Measurements from ENCODE around the gene SLC39A1.

The SLC39A1 gene

GRCh38 chr1:153938996-153939395 lies 24.3 kb downstream of the SLC39A1 start:
- H3K4me1 ChIP-seq (ENCODE audit: control insufficient read depth, insufficient read depth, low read length, poor library complexity, severe bottlenecking), result no peaks in the 10 kb centered on the region
- peaks cover 84% of the 10 kb centered on the region for H3K36me3 ChIP-seq (ENCODE audit: control insufficient read depth, insufficient read depth, low read length)
- no peaks in the 10 kb centered on the region for H3K9me3 ChIP-seq (ENCODE audit: control insufficient read depth, low read length)
- WGBS, 2 experiments (ENCODE audit: insufficient coverage in 2 of 2), result 100% methylated on average over 3 of the region's 3 CpGs; no CpG with 5 or more reads in 1 of the 2 experiments
- H3K4me3 ChIP-seq (ENCODE audit: extremely low read depth, insufficient read depth, low read length, poor library complexity, severe bottlenecking), result no peak overlapping the region
- no peak overlapping the region for H3K27ac ChIP-seq (ENCODE audit: low read depth, low read length, severe bottlenecking)

- H3K4me1 ChIP-seq (ENCODE audit: control insufficient read depth, insufficient read depth, low read length, poor library complexity, severe bottlenecking), result no peaks in the 10 kb centered on the region
- H3K36me3 ChIP-seq (ENCODE audit: control insufficient read depth, insufficient read depth, low read length), result peaks cover 85% of the 10 kb centered on the region
- 98% methylated on average over 10 of the region's 10 CpGs for WGBS, 2 experiments (ENCODE audit: insufficient coverage in 2 of 2)
- H3K4me3 ChIP-seq (ENCODE audit: extremely low read depth, insufficient read depth, low read length, poor library complexity, severe bottlenecking), result no peak overlapping the region
- H3K27ac ChIP-seq (ENCODE audit: low read depth, low read length, severe bottlenecking), result no peak overlapping the region
- no peaks in the 10 kb centered on the region for H3K9me3 ChIP-seq (ENCODE audit: control insufficient read depth, low read length)
Measured at GRCh38 chr1:153937331-153937730, 26.0 kb downstream of the SLC39A1 start.

GRCh38 chr1:153936011-153936802 lies 27.1 kb downstream of the SLC39A1 start:
- Histone ChIP-seq H3K27ac (ENCODE audit: low read depth, low read length, severe bottlenecking) (no peak overlapping the region), H3K4me3 (ENCODE audit: extremely low read depth, insufficient read depth, low read length, poor library complexity, severe bottlenecking) (no peak overlapping the region), H3K36me3 (ENCODE audit: control insufficient read depth, insufficient read depth, low read length) (peaks cover 76% of the 10 kb centered on the region), H3K4me1 (ENCODE audit: control insufficient read depth, insufficient read depth, low read length, poor library complexity, severe bottlenecking) (no peaks in the 10 kb centered on the region), H3K9me3 (ENCODE audit: control insufficient read depth, low read length) (no peaks in the 10 kb centered on the region)
- WGBS, 2 experiments (ENCODE audit: insufficient coverage in 2 of 2), result 93 to 98% methylated on average over 12 of the region's 12 CpGs

- no peak overlapping the region for H3K4me3 ChIP-seq (ENCODE audit: extremely low read depth, insufficient read depth, low read length, poor library complexity, severe bottlenecking)
- H3K36me3 ChIP-seq (ENCODE audit: control insufficient read depth, insufficient read depth, low read length), result peaks cover 64% of the 10 kb centered on the region
- H3K27ac ChIP-seq (ENCODE audit: low read depth, low read length, severe bottlenecking), result no peak overlapping the region
- H3K9me3 ChIP-seq (ENCODE audit: control insufficient read depth, low read length), result no peaks in the 10 kb centered on the region
- H3K4me1 ChIP-seq (ENCODE audit: control insufficient read depth, insufficient read depth, low read length, poor library complexity, severe bottlenecking), result no peaks in the 10 kb centered on the region
- 94 to 96% methylated on average over 7 to 8 of the region's 9 CpGs for WGBS, 2 experiments (ENCODE audit: insufficient coverage in 2 of 2)
Measured at GRCh38 chr1:153934746-153935145, 28.6 kb downstream of the SLC39A1 start.

- peaks cover 57% of the 10 kb centered on the region for H3K36me3 ChIP-seq (ENCODE audit: control insufficient read depth, insufficient read depth, low read length)
- H3K4me1 ChIP-seq (ENCODE audit: control insufficient read depth, insufficient read depth, low read length, poor library complexity, severe bottlenecking), result peaks cover 2% of the 10 kb centered on the region
- WGBS, 2 experiments (ENCODE audit: insufficient coverage in 2 of 2), result 95% methylated on average over 8 to 10 of the region's 11 CpGs
- no peaks in the 10 kb centered on the region for H3K9me3 ChIP-seq (ENCODE audit: control insufficient read depth, low read length)
- no peak overlapping the region for H3K4me3 ChIP-seq (ENCODE audit: extremely low read depth, insufficient read depth, low read length, poor library complexity, severe bottlenecking)
- H3K27ac ChIP-seq (ENCODE audit: low read depth, low read length, severe bottlenecking), result no peak overlapping the region
Measured at GRCh38 chr1:153933955-153934354, 29.4 kb downstream of the SLC39A1 start.

GRCh38 chr1:153933430-153933829 lies 29.9 kb downstream of the SLC39A1 start:
- no peak overlapping the region for H3K4me3 ChIP-seq (ENCODE audit: extremely low read depth, insufficient read depth, low read length, poor library complexity, severe bottlenecking)
- no peaks in the 10 kb centered on the region for H3K9me3 ChIP-seq (ENCODE audit: control insufficient read depth, low read length)
- peaks cover 55% of the 10 kb centered on the region for H3K36me3 ChIP-seq (ENCODE audit: control insufficient read depth, insufficient read depth, low read length)
- WGBS, 2 experiments (ENCODE audit: insufficient coverage in 2 of 2), result 93 to 94% methylated on average over 5 to 8 of the region's 14 CpGs
- peaks cover 7% of the 10 kb centered on the region for H3K4me1 ChIP-seq (ENCODE audit: control insufficient read depth, insufficient read depth, low read length, poor library complexity, severe bottlenecking)
- H3K27ac ChIP-seq (ENCODE audit: low read depth, low read length, severe bottlenecking), result no peak overlapping the region

- Histone ChIP-seq H3K9me3 (ENCODE audit: control insufficient read depth, low read length) (no peaks in the 10 kb centered on the region), H3K36me3 (ENCODE audit: control insufficient read depth, insufficient read depth, low read length) (peaks cover 51% of the 10 kb centered on the region), H3K27ac (ENCODE audit: low read depth, low read length, severe bottlenecking) (no peak overlapping the region), H3K4me3 (ENCODE audit: extremely low read depth, insufficient read depth, low read length, poor library complexity, severe bottlenecking) (no peak overlapping the region), H3K4me1 (ENCODE audit: control insufficient read depth, insufficient read depth, low read length, poor library complexity, severe bottlenecking) (peaks cover 7% of the 10 kb centered on the region)
- WGBS, 2 experiments (ENCODE audit: insufficient coverage in 2 of 2), result 97 to 99% methylated on average over 10 to 13 of the region's 18 CpGs
Measured at GRCh38 chr1:153932156-153933131, 30.9 kb downstream of the SLC39A1 start.

- Histone ChIP-seq H3K9me3 (ENCODE audit: control insufficient read depth, low read length) (no peaks in the 10 kb centered on the region), H3K4me1 (ENCODE audit: control insufficient read depth, insufficient read depth, low read length, poor library complexity, severe bottlenecking) (peaks cover 7% of the 10 kb centered on the region), H3K36me3 (ENCODE audit: control insufficient read depth, insufficient read depth, low read length) (peaks cover 31% of the 10 kb centered on the region), H3K27ac (ENCODE audit: low read depth, low read length, severe bottlenecking) (no peak overlapping the region), H3K4me3 (ENCODE audit: extremely low read depth, insufficient read depth, low read length, poor library complexity, severe bottlenecking) (no peak overlapping the region)
- 98 to 99% methylated on average over 9 to 10 of the region's 14 CpGs for WGBS, 2 experiments (ENCODE audit: insufficient coverage in 2 of 2)
Measured at GRCh38 chr1:153929981-153930948, 33.1 kb downstream of the SLC39A1 start.

GRCh38 chr1:153929426-153929825 lies 33.9 kb downstream of the SLC39A1 start:
- 80 to 90% methylated on average over 1 to 2 of the region's 5 CpGs for WGBS, 2 experiments (ENCODE audit: insufficient coverage in 2 of 2)
- no peaks in the 10 kb centered on the region for H3K9me3 ChIP-seq (ENCODE audit: control insufficient read depth, low read length)
- H3K36me3 ChIP-seq (ENCODE audit: control insufficient read depth, insufficient read depth, low read length), result peaks cover 25% of the 10 kb centered on the region

GRCh38 chr1:153928791-153929341 lies 34.5 kb downstream of the SLC39A1 start:
- peaks cover 19% of the 10 kb centered on the region for H3K36me3 ChIP-seq (ENCODE audit: control insufficient read depth, insufficient read depth, low read length)
- no peak overlapping the region for H3K4me3 ChIP-seq (ENCODE audit: extremely low read depth, insufficient read depth, low read length, poor library complexity, severe bottlenecking)
- 80 to 83% methylated on average over 1 of the region's 4 CpGs for WGBS, 2 experiments (ENCODE audit: insufficient coverage in 2 of 2)
- H3K9me3 ChIP-seq (ENCODE audit: control insufficient read depth, low read length), result no peaks in the 10 kb centered on the region
- H3K27ac ChIP-seq (ENCODE audit: low read depth, low read length, severe bottlenecking), result no peak overlapping the region
- H3K4me1 ChIP-seq (ENCODE audit: control insufficient read depth, insufficient read depth, low read length, poor library complexity, severe bottlenecking), result peaks cover 7% of the 10 kb centered on the region

More at GRCh38 chr1:153929426-153929825, 33.9 kb downstream of the SLC39A1 start:
- Histone ChIP-seq H3K27ac (ENCODE audit: low read depth, low read length, severe bottlenecking) (no peak overlapping the region), H3K4me1 (ENCODE audit: control insufficient read depth, insufficient read depth, low read length, poor library complexity, severe bottlenecking) (peaks cover 7% of the 10 kb centered on the region), H3K4me3 (ENCODE audit: extremely low read depth, insufficient read depth, low read length, poor library complexity, severe bottlenecking) (no peak overlapping the region)
